Caco-2 (cell line): Measurements from ENCODE around the gene ATP6V0E2. TPM values are rescaled to one million over a fixed set of nuclear protein-coding genes. Genes with fewer than 3 reads are reported as not detected.

Experiments used
- BruUV-seq: library from RNA; stranded (reverse); fragments of 400-500 nt; replicated peaks from 2 replicates; lab custom pipeline; 2021; lab: Mats Ljungman, UMichigan
- CTCF ChIA-PET: fragments of 300-600 bp; sonication (Branson Sonifier 250); formaldehyde crosslinking; loops from one replicate; lab custom pipeline; 2022; ENCODE audit warnings: antibody characterized with exemption; lab: Charles Lee
- POLR2A ChIA-PET: fragments of 300-600 bp; sonication (Branson Sonifier 250); formaldehyde crosslinking; loops from one replicate; lab custom pipeline; 2022; ENCODE audit warnings: antibody characterized with exemption; lab: Charles Lee
- DNase-seq, 2 experiments: peaks; one replicate each; pipeline versions ENCODE4 v3.0.0 to v3.0.0-alpha.2; 2020 to 2022
- H3K27me3 ChIP-seq: replicated peaks from 2 replicates; pipeline ENCODE4 v1.6.0; 2011; ENCODE audit warnings: low read length; ENCODE audit not compliant: control insufficient read depth, insufficient read depth
- H3K36me3 ChIP-seq: 2 replicates; pipeline ENCODE4 v1.5.1; 2011; ENCODE audit warnings: low read length; ENCODE audit not compliant: control insufficient read depth, insufficient read depth
- H3K4me1 ChIP-seq: fragments of 250-450 bp; sonication (Bioruptor Pico); 2 replicates; pipeline ENCODE4 v1.5.1; 2020; ENCODE audit warnings: mild to moderate bottlenecking
- H3K4me3 ChIP-seq: 2 replicates; pipeline ENCODE4 v1.5.1; 2011; ENCODE audit warnings: low read depth, mild to moderate bottlenecking, control low read depth, low read length
- H3K9me3 ChIP-seq: fragments of 250-450 bp; sonication (Bioruptor Pico); 2 replicates; pipeline ENCODE4 v1.5.1; 2020; ENCODE audit warnings: mild to moderate bottlenecking, moderate library complexity
- H3K27ac Mint-ChIP-seq: one replicate; pipeline ENCODE4 v1.8.0; 2022; ENCODE audit warnings: mixed read lengths; ENCODE audit not compliant: unreplicated experiment
- H3K27me3 Mint-ChIP-seq: one replicate; pipeline ENCODE4 v1.8.0; 2022; ENCODE audit warnings: mixed read lengths; ENCODE audit not compliant: insufficient read depth, unreplicated experiment
- H3K36me3 Mint-ChIP-seq: one replicate; pipeline ENCODE4 v1.8.0; 2022; ENCODE audit warnings: mild to moderate bottlenecking, mixed read lengths; ENCODE audit not compliant: insufficient read depth, unreplicated experiment
- H3K4me1 Mint-ChIP-seq: one replicate; pipeline ENCODE4 v1.8.0; 2022; ENCODE audit warnings: low read depth, mixed read lengths; ENCODE audit not compliant: unreplicated experiment
- H3K4me3 Mint-ChIP-seq: one replicate; pipeline ENCODE4 v1.8.0; 2022; ENCODE audit warnings: mild to moderate bottlenecking, moderate library complexity, mixed read lengths; ENCODE audit not compliant: unreplicated experiment
- H3K9me3 Mint-ChIP-seq: one replicate; pipeline ENCODE4 v1.8.0; 2022; ENCODE audit warnings: mixed read lengths; ENCODE audit not compliant: unreplicated experiment
- intact Hi-C: fragments of 100-400 bp; cut with micrococcal nuclease; formaldehyde crosslinking; loops from one replicate; pipeline ENCODE4 v1.10.0; 2022; ENCODE audit not compliant: unreplicated experiment
- total RNA-seq: library from RNA; stranded (reverse); gene quantifications from 2 replicates; pipeline ENCODE4 v1.2.3, GENCODE V29; 2022
- TF ChIP-seq, protein P1 (sequence below), 2 experiments: fragments of 200-600 bp in 1 of 2; IDR thresholded peaks; 1 replicate in 1 of 2; 2 replicates in 1 of 2; pipeline versions ENCODE4 v1.5.1 to v1.8.0; 2011 to 2022; ENCODE audit warnings: antibody characterized with exemption in 1 of 2, control low read depth in 1 of 2, inconsistent platforms in 1 of 2, low read depth in 1 of 2, low read length in 1 of 2, mild to moderate bottlenecking in 1 of 2, moderate library complexity in 1 of 2; ENCODE audit not compliant: insufficient read depth in 1 of 2, severe bottlenecking in 1 of 2, unreplicated experiment in 1 of 2

Gene ATP6V0E2
- total RNA-seq, 1 experiment from 2014 or later = 53.9 TPM

- intact Hi-C loops = no loop called here
- H3K27me3 ChIP-seq = no peaks in the 10 kb centered on the region
- H3K9me3 ChIP-seq = no peaks in the 10 kb centered on the region
- no peaks in the 10 kb centered on the region for H3K36me3 ChIP-seq
- H3K4me3 ChIP-seq = no peak overlapping the region
- TF ChIP-seq, protein P1, sequence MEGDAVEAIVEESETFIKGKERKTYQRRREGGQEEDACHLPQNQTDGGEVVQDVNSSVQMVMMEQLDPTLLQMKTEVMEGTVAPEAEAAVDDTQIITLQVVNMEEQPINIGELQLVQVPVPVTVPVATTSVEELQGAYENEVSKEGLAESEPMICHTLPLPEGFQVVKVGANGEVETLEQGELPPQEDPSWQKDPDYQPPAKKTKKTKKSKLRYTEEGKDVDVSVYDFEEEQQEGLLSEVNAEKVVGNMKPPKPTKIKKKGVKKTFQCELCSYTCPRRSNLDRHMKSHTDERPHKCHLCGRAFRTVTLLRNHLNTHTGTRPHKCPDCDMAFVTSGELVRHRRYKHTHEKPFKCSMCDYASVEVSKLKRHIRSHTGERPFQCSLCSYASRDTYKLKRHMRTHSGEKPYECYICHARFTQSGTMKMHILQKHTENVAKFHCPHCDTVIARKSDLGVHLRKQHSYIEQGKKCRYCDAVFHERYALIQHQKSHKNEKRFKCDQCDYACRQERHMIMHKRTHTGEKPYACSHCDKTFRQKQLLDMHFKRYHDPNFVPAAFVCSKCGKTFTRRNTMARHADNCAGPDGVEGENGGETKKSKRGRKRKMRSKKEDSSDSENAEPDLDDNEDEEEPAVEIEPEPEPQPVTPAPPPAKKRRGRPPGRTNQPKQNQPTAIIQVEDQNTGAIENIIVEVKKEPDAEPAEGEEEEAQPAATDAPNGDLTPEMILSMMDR (IDR thresholded peaks at IDR 0.05; ENCODE audit: insufficient read depth in 1 of 2, low read depth in 1 of 2, low read length in 1 of 2, severe bottlenecking in 1 of 2, unreplicated experiment in 1 of 2) = no peak
- Mint-ChIP-seq H3K36me3 (no peaks in the 10 kb centered on the region), H3K9me3 (no peaks in the 10 kb centered on the region), H3K27ac (no peak overlapping the region), H3K4me3 (no peak overlapping the region), H3K27me3 (peaks cover 6% of the 10 kb centered on the region), H3K4me1 (no peaks in the 10 kb centered on the region)
- H3K4me1 ChIP-seq = no peaks in the 10 kb centered on the region
- BruUV-seq = no TSS peak
- POLR2A ChIA-PET = no interaction called here
- CTCF ChIA-PET = no interaction called here
- no peak for DNase-seq
Measured at GRCh38 chr7:149855361-149856305, 18.1 kb upstream of the ATP6V0E2 start.

DNA sequence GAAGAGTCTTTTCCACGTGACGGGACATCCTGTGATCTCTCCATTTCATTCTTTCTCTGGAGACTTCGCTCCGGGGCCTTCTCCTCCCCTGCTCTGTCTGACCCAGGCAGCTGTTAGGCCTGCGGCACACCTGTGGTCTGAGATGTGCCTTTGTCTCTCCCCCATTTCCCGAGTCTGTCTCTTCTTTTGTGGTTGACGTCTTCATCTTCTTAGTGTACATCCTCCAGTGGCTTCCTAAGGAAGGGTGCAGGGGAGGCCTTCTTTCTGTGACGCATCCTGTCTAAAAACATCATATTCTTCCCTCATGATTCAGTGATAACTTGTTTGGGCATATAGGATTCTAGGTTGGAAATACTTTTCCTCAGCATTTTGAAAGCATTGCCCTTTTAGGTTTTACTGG lies 17.2 kb upstream of the ATP6V0E2 start:
- TF ChIP-seq, protein P1 (IDR thresholded peaks at IDR 0.05; ENCODE audit: insufficient read depth in 1 of 2, low read depth in 1 of 2, low read length in 1 of 2, severe bottlenecking in 1 of 2, unreplicated experiment in 1 of 2) = no peak
- no peak overlapping the region for H3K27ac Mint-ChIP-seq
- peaks cover 3% of the 10 kb centered on the region for H3K27me3 Mint-ChIP-seq
- no peak for DNase-seq
- ChIA-PET CTCF (no interaction called here), POLR2A (no interaction called here)
- H3K4me3 Mint-ChIP-seq = no peak overlapping the region
- H3K9me3 Mint-ChIP-seq = no peaks in the 10 kb centered on the region
- BruUV-seq = no TSS peak
- no peaks in the 10 kb centered on the region for H3K36me3 Mint-ChIP-seq
- Histone ChIP-seq H3K9me3 (no peaks in the 10 kb centered on the region), H3K36me3 (no peaks in the 10 kb centered on the region), H3K4me1 (no peaks in the 10 kb centered on the region), H3K27me3 (no peaks in the 10 kb centered on the region), H3K4me3 (no peak overlapping the region)
- H3K4me1 Mint-ChIP-seq = no peaks in the 10 kb centered on the region
- intact Hi-C loops = no loop called here

DNA sequence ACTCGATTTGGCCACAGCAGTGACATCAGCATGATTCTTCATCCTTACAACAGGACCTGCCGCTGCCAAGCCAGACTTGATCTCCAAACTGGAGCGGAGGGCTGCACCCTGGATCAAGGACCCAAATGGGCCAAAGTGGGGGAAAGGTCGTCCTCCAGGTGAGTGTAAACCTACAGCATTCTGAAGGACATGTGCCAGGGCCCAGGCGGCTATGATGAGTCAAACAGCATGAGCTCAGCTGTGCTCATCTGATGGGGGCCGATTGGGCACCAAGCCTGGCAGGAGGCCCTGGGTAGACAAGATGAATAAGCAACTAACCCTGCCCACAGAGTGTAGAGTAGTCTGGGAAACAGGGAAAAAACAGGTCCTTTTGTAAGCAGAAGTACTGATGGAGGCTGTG lies 14.4 kb upstream of the ATP6V0E2 start:
- POLR2A ChIA-PET = no interaction called here
- Histone ChIP-seq H3K9me3 (no peaks in the 10 kb centered on the region), H3K4me3 (no peak overlapping the region), H3K36me3 (no peaks in the 10 kb centered on the region), H3K4me1 (no peaks in the 10 kb centered on the region), H3K27me3 (no peaks in the 10 kb centered on the region)
- Mint-ChIP-seq H3K4me3 (no peak overlapping the region), H3K27ac (no peak overlapping the region), H3K4me1 (no peaks in the 10 kb centered on the region), H3K36me3 (no peaks in the 10 kb centered on the region), H3K27me3 (peaks cover 4% of the 10 kb centered on the region), H3K9me3 (no peaks in the 10 kb centered on the region)
- intact Hi-C loops = no loop called here
- TF ChIP-seq, protein P1 (IDR thresholded peaks at IDR 0.05; ENCODE audit: insufficient read depth in 1 of 2, low read depth in 1 of 2, low read length in 1 of 2, severe bottlenecking in 1 of 2, unreplicated experiment in 1 of 2) = no peak
- CTCF ChIA-PET = no interaction called here
- BruUV-seq = no TSS peak
- no peak for DNase-seq
